ENCODE measurements around the gene SDHA. TPM values are rescaled to one million over a fixed set of nuclear protein-coding genes. Genes with fewer than 3 reads are reported as not detected.
A peak's percentile ranks its signal among the peaks of the same experiment; 100 is the strongest.

The SDHA gene
- polyA plus RNA-seq, 2 of the 4 experiments (the other 2 are of a cell fraction), result 115 to 134 TPM

GRCh38 chr5:185095-186070, 32.7 kb upstream of the SDHA start:
- no peak for TF ChIP-seq RAD21 (conservative IDR thresholded peaks at IDR 0.05 in 1 of 2, IDR thresholded peaks at IDR 0.05 in 1 of 2)
- no peak for TF ChIP-seq HDAC2 (IDR thresholded peaks at IDR 0.05)
- TF ChIP-seq HOXB13 (CRISPR knock-in tag; IDR thresholded peaks at IDR 0.05; ENCODE audit: low read depth), result no peak
- no peak for TF ChIP-seq MAFK (IDR thresholded peaks at IDR 0.05; ENCODE audit: partially characterized antibody)
- TF ChIP-seq EP300 (IDR thresholded peaks at IDR 0.05), result no peak
- no peak for TF ChIP-seq HEYL (CRISPR knock-in tag; IDR thresholded peaks at IDR 0.05)
- no peak for TF ChIP-seq GATA3 (IDR thresholded peaks at IDR 0.05; ENCODE audit: borderline replicate concordance)
- no peak for TF ChIP-seq SMC3 (IDR thresholded peaks at IDR 0.05)
- no peak for TF ChIP-seq SREBF2 (IDR thresholded peaks at IDR 0.05)
- FAIRE-seq (no peak), DNase-seq (ENCODE audit: low read depth in 1 of 2, low spot score in 1 of 2) (no peak), ATAC-seq (no peak)
- Histone ChIP-seq H3K9me3 (no peaks in the 10 kb centered on the region), H3K27ac (no peak overlapping the region), H3K4me3 (no peak overlapping the region), H3K4me2 (no peak overlapping the region), H3K4me1 (no peaks in the 10 kb centered on the region)
- ChIA-PET CTCF (no interaction called here), POLR2A (no interaction called here)
- WGBS (ENCODE audit: missing lambda C conversion rate), result 78% methylated on average over 14 of the region's 21 CpGs

- POLR2A ChIA-PET, result no interaction called here
- TF ChIP-seq JUNB (IDR thresholded peaks at IDR 0.05), result no peak
- TF ChIP-seq ZSCAN20 (CRISPR knock-in tag; IDR thresholded peaks at IDR 0.05), result no peak
- TF ChIP-seq ZFP36 (IDR thresholded peaks at IDR 0.05; ENCODE audit: borderline replicate concordance, partially characterized antibody), result no peak
- H3K27ac ChIP-seq, result no peak overlapping the region
- DNase-seq (ENCODE audit: low read depth in 1 of 2, low spot score in 1 of 2), result no peak
- H3K9me3 ChIP-seq, result no peaks in the 10 kb centered on the region
- no peak overlapping the region for H3K4me2 ChIP-seq
- ATAC-seq, result no peak
- 89% methylated on average over 8 of the region's 28 CpGs for WGBS (ENCODE audit: missing lambda C conversion rate)
- CTCF ChIA-PET, result interaction anchor here (0.6 to 2.8 kb wide), 2 partner anchors 11 to 18 kb away, joined by 3 to 13 read pairs; no protein-coding TSS in a partner anchor
- no peak overlapping the region for H3K4me3 ChIP-seq
- no peaks in the 10 kb centered on the region for H3K4me1 ChIP-seq
- no peak for FAIRE-seq
These were observed 31.8 kb upstream of the SDHA start for GRCh38 chr5:186091-187041.

GRCh38 chr5:187042-187431, 31.1 kb upstream of the SDHA start:
- ATAC-seq (no peak), FAIRE-seq (no peak)

GRCh38 chr5:187617-188451, 30.3 kb upstream of the SDHA start:
- Histone ChIP-seq H3K4me2 (peak overlapping the region; percentile 71), H3K4me1 (no peaks in the 10 kb centered on the region), H3K4me3 (no peak overlapping the region), H3K9me3 (no peaks in the 10 kb centered on the region), H3K27ac (peak overlapping the region in 1 of 2 experiments; percentile 46; a peak in 2 of 6 replicates)
- ChIA-PET CTCF (interaction anchor here (0.7 to 2.8 kb wide), 25 partner anchors 8 to 245 kb away, joined by 3 to 15 read pairs (median 4); partner anchors contain the start of genes CCDC127, PDCD6, PLEKHG4B and SDHA), POLR2A (interaction anchor here (0.8 kb wide), 1 partner anchor 30 kb away, joined by 6 read pairs; the partner anchor contains the start of genes CCDC127 and SDHA)
- FAIRE-seq (no peak), DNase-seq (ENCODE audit: low read depth in 1 of 2, low spot score in 1 of 2) (no peak), ATAC-seq (no peak)
- 58% methylated on average over 10 of the region's 21 CpGs for WGBS (ENCODE audit: missing lambda C conversion rate)
- TF ChIP-seq RAD21 (conservative IDR thresholded peaks at IDR 0.05 in 1 of 2, IDR thresholded peaks at IDR 0.05 in 1 of 2) (no peak), TP53 (CRISPR knock-in tag; IDR thresholded peaks at IDR 0.05) (no peak), PHF8 (IDR thresholded peaks at IDR 0.05; ENCODE audit: borderline replicate concordance, low read depth) (no peak), ATOH8 (CRISPR knock-in tag; IDR thresholded peaks at IDR 0.05; ENCODE audit: low read depth) (no peak), ZFP36 (IDR thresholded peaks at IDR 0.05; ENCODE audit: borderline replicate concordance, partially characterized antibody) (no peak), HES2 (IDR thresholded peaks at IDR 0.05) (no peak), USF2 (IDR thresholded peaks at IDR 0.05) (no peak), PBX3 (IDR thresholded peaks at IDR 0.05) (no peak), FOXS1 (CRISPR knock-in tag; IDR thresholded peaks at IDR 0.05) (no peak), RCOR1 (IDR thresholded peaks at IDR 0.05; ENCODE audit: low read depth, low read length) (no peak), HDAC2 (IDR thresholded peaks at IDR 0.05) (no peak), MYC (IDR thresholded peaks at IDR 0.05; ENCODE audit: borderline replicate concordance, low read length) (no peak), EHF (CRISPR knock-in tag; IDR thresholded peaks at IDR 0.05) (no peak)

More at GRCh38 chr5:187042-187431, 31.1 kb upstream of the SDHA start:
- Histone ChIP-seq H3K9me3 (no peaks in the 10 kb centered on the region), H3K4me2 (no peak overlapping the region), H3K4me3 (no peak overlapping the region), H3K4me1 (no peaks in the 10 kb centered on the region), H3K27ac (no peak overlapping the region)
- no peak for DNase-seq (ENCODE audit: low read depth in 1 of 2, low spot score in 1 of 2)
- CTCF ChIA-PET, result interaction anchor here (2.2 to 2.8 kb wide), 2 partner anchors 16 to 18 kb away, joined by 13 to 15 read pairs; no protein-coding TSS in a partner anchor
- TF ChIP-seq GATA3 (IDR thresholded peaks at IDR 0.05; ENCODE audit: borderline replicate concordance), result no peak
- no peak for TF ChIP-seq MYC (IDR thresholded peaks at IDR 0.05; ENCODE audit: borderline replicate concordance, low read length)
- 83% methylated on average over 9 of the region's 13 CpGs for WGBS (ENCODE audit: missing lambda C conversion rate)
- POLR2A ChIA-PET, result no interaction called here
